IMR-90 (cell line): Measurements from ENCODE around the gene WDR3. TPM values are rescaled to one million over a fixed set of nuclear protein-coding genes. Genes with fewer than 3 reads are reported as not detected.

Source experiments
- ATAC-seq: fragments of 200-7000 bp; cut with Tn5 transposase; 2 replicates; pipeline ENCODE4 v1.9.1; 2020; ENCODE audit warnings: low read depth, mild to moderate bottlenecking, moderate library complexity
- BruUV-seq: library from RNA; stranded (reverse); fragments of 400-500 nt; replicated peaks from 2 replicates; lab custom pipeline; 2021; lab: Mats Ljungman, UMichigan
- CTCF ChIA-PET: fragments of 300-600 bp; formaldehyde crosslinking; extraction: SDS; loops from one replicate; lab custom pipeline; 2021; ENCODE audit warnings: antibody characterized with exemption; lab: Yijun Ruan, JAX
- POLR2A ChIA-PET: fragments of 300-600 bp; sonication (Branson Sonifier 250); formaldehyde crosslinking; loops from one replicate; lab custom pipeline; 2022; ENCODE audit warnings: antibody characterized with exemption; ENCODE audit not compliant: unreplicated experiment; lab: Charles Lee
- DNase-seq: peaks from one replicate; pipeline ENCODE4 v3.0.0; 2013
- H2AFZ ChIP-seq: replicated peaks from 2 replicates; pipeline ENCODE3; 2013; ENCODE audit warnings: low read length, mild to moderate bottlenecking; ENCODE audit not compliant: poor library complexity
- H2AK5ac ChIP-seq: 2 replicates; pipeline ENCODE4 v1.6.1; 2013; ENCODE audit warnings: low read depth, low read length, inconsistent platforms
- H2AK9ac ChIP-seq: replicated peaks from 2 replicates; pipeline ENCODE3; 2013; ENCODE audit warnings: mild to moderate bottlenecking, low read depth, low read length, moderate library complexity; ENCODE audit not compliant: poor library complexity
- H2BK120ac ChIP-seq: 2 replicates; pipeline ENCODE4 v1.6.1; 2013; ENCODE audit warnings: low read depth, low read length, inconsistent platforms
- H2BK15ac ChIP-seq: 3 replicates; pipeline ENCODE4 v1.6.1; 2013; ENCODE audit warnings: low read depth, low read length, inconsistent platforms
- H2BK20ac ChIP-seq: 2 replicates; pipeline ENCODE4 v1.6.1; 2013; ENCODE audit warnings: low read depth, mild to moderate bottlenecking, inconsistent platforms, low read length, moderate library complexity
- H2BK5ac ChIP-seq: 2 replicates; pipeline ENCODE4 v1.6.1; 2013; ENCODE audit warnings: mild to moderate bottlenecking, low read depth, low read length, inconsistent platforms; ENCODE audit not compliant: poor library complexity, severe bottlenecking
- H3K14ac ChIP-seq: replicated peaks from 2 replicates; pipeline ENCODE4 v1.6.1; 2013; ENCODE audit warnings: low read depth, low read length, inconsistent platforms
- H3K18ac ChIP-seq: 2 replicates; pipeline ENCODE4 v1.6.1; 2013; ENCODE audit warnings: low read depth, low read length, control low read depth
- H3K23ac ChIP-seq: 2 replicates; pipeline ENCODE4 v1.6.1; 2013; ENCODE audit warnings: low read depth, low read length, inconsistent platforms
- H3K27ac ChIP-seq: 2 replicates; pipeline ENCODE4 v1.5.1; 2013; ENCODE audit warnings: mild to moderate bottlenecking, control low read depth, low read length; ENCODE audit not compliant: insufficient read depth
- H3K27me3 ChIP-seq: 2 replicates; pipeline ENCODE4 v1.6.1; 2013; ENCODE audit warnings: low read length; ENCODE audit not compliant: control insufficient read depth, insufficient read depth
- H3K36me3 ChIP-seq: 2 replicates; pipeline ENCODE4 v1.6.1; 2013; ENCODE audit warnings: low read length, mixed read lengths; ENCODE audit not compliant: control insufficient read depth, insufficient read depth
- H3K4ac ChIP-seq: 2 replicates; pipeline ENCODE4 v1.6.1; 2013; ENCODE audit warnings: low read depth, low read length, inconsistent platforms
- H3K4me1 ChIP-seq: 2 replicates; pipeline ENCODE4 v1.6.1; 2013; ENCODE audit warnings: low read length, mixed read lengths; ENCODE audit not compliant: control insufficient read depth, insufficient read depth
- H3K4me2 ChIP-seq: 2 replicates; pipeline ENCODE4 v1.6.1; 2013; ENCODE audit warnings: low read depth, mild to moderate bottlenecking, control low read depth, low read length, moderate library complexity
- H3K4me3 ChIP-seq: 2 replicates; pipeline ENCODE4 v1.5.1; 2013; ENCODE audit warnings: low read depth, mild to moderate bottlenecking, control low read depth, low read length, moderate library complexity; ENCODE audit not compliant: insufficient read depth
- H3K56ac ChIP-seq: 2 replicates; pipeline ENCODE4 v1.6.1; 2013; ENCODE audit warnings: low read length, inconsistent platforms; ENCODE audit not compliant: insufficient read depth; ENCODE audit errors: extremely low read depth
- H3K79me1 ChIP-seq, 2 experiments: 2 replicates each; pipeline ENCODE4 v1.6.1; 2013; ENCODE audit warnings: low read length in 2 of 2, inconsistent platforms in 1 of 2, low read depth in 1 of 2
- H3K9ac ChIP-seq: 2 replicates; pipeline ENCODE4 v1.6.1; 2013; ENCODE audit warnings: low read depth, low read length, control low read depth
- H3K9me1 ChIP-seq: 2 replicates; pipeline ENCODE4 v1.6.1; 2013; ENCODE audit warnings: low read length, inconsistent platforms; ENCODE audit not compliant: insufficient read depth
- H3K9me3 ChIP-seq: 2 replicates; pipeline ENCODE4 v1.6.1; 2013; ENCODE audit warnings: low read length; ENCODE audit not compliant: control insufficient read depth, insufficient read depth
- H4K20me1 ChIP-seq: 2 replicates; pipeline ENCODE4 v1.6.1; 2013; ENCODE audit warnings: low read length, inconsistent platforms; ENCODE audit not compliant: insufficient read depth
- H4K5ac ChIP-seq: 2 replicates; pipeline ENCODE4 v1.6.1; 2013; ENCODE audit warnings: mild to moderate bottlenecking, low read depth, low read length, control low read depth
- H4K8ac ChIP-seq, 2 experiments: 2 replicates each; pipeline ENCODE4 v1.6.1; 2013; ENCODE audit warnings: low read depth in 2 of 2, low read length in 2 of 2, control low read depth in 1 of 2, inconsistent platforms in 1 of 2
- H4K91ac ChIP-seq: 2 replicates; pipeline ENCODE4 v1.6.1; 2013; ENCODE audit warnings: low read depth, low read length, inconsistent platforms; ENCODE audit not compliant: insufficient read depth
- MAZ ChIP-seq: IDR thresholded peaks from 2 replicates; pipeline ENCODE4 v1.6.1; 2012; ENCODE audit warnings: low read depth, mild to moderate bottlenecking, low read length, improper control_type of control experiment, moderate library complexity, borderline replicate concordance
- WGBS, 2 experiments: methylation state at CpG; one replicate each; pipeline versions ENCODE4 v1.1.5 to v1.1.7; 2013; ENCODE audit warnings: missing lambda C conversion rate in 2 of 2; ENCODE audit not compliant: insufficient read length in 1 of 2; ENCODE audit errors: extremely low coverage in 2 of 2; 5-methylcytosine and 5-hydroxymethylcytosine counted together
- dilution Hi-C: fragments of 300-500 bp; cut with HindIII; formaldehyde crosslinking; loops from one replicate; pipeline ENCODE4 v1.14.3; 2018; ENCODE audit warnings: low sequenced_read_pairs; ENCODE audit not compliant: unreplicated experiment
- in situ Hi-C: fragments of 300-500 bp; cut with MboI; formaldehyde crosslinking; loops from 3 replicates; pipeline ENCODE4 v1.14.3; 2019; ENCODE audit warnings: low sequenced_read_pairs, inconsistent platforms, mixed read lengths
- intact Hi-C: fragments of 100-400 bp; cut with micrococcal nuclease; formaldehyde crosslinking; loops from 2 replicates; pipeline ENCODE4 v1.10.0; 2022
- polyA plus RNA-seq, 3 experiments: library from polyadenylated mRNA; depleted of rRNA; stranded (reverse); fragments of >200 nt; gene quantifications; 2 replicates each; pipeline ENCODE4 v1.2.3, GENCODE V29; 2012; ENCODE audit warnings: low replicate concordance in 1 of 3
- total RNA-seq: library from RNA; depleted of rRNA; stranded (reverse); fragments of >200 nt; gene quantifications from 2 replicates; pipeline ENCODE4 v1.2.3, GENCODE V29; 2012

WDR3 gene
- total and polyA plus RNA-seq, 2 of the 4 experiments (the other 2 are of a cell fraction), result 16.7 to 88.5 TPM

DNA sequence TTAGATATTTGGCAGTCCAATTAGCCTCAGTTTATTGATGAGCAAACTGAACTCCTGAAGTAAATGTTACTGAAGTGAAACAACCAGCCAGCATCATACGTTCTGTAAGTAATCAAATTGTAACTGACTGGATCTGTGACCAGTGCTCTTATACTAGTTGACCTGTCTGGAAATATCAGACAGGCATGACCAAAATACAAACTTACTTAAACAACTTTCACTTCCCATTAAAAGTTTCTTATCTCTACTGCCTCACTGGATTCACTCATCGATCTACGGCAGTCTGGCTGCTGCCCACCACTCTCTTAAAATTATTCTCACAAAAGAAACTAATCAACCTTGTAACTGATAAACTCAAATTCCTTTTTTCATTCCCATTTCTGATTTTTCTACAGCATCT, 56.4 kb downstream of the WDR3 start:
- H3K4me3 ChIP-seq, result no peak overlapping the region
- H4K5ac ChIP-seq, result no peak overlapping the region
- H4K8ac ChIP-seq, result no peak overlapping the region
- H2BK120ac ChIP-seq, result no peak overlapping the region
- H3K27ac ChIP-seq, result no peak overlapping the region
- no peak overlapping the region for H2AK9ac ChIP-seq
- no peaks in the 10 kb centered on the region for H3K4me1 ChIP-seq
- no peaks in the 10 kb centered on the region for H3K36me3 ChIP-seq
- H3K9ac ChIP-seq, result no peak overlapping the region
- H3K56ac ChIP-seq, result no peak overlapping the region
- H3K23ac ChIP-seq, result no peak overlapping the region
- ATAC-seq, result no peak
- CTCF ChIA-PET, result no interaction called here
- no peak for TF ChIP-seq MAZ
- DNase-seq, result no peak
- H3K4ac ChIP-seq, result no peak overlapping the region
- POLR2A ChIA-PET, result no interaction called here
- H3K9me1 ChIP-seq, result no peaks in the 10 kb centered on the region
- H3K79me1 ChIP-seq, result no peaks in the 10 kb centered on the region
- intact Hi-C loops, result no loop called here
- BruUV-seq, result no TSS peak
- H2AFZ ChIP-seq, result no peak overlapping the region
- no peaks in the 10 kb centered on the region for H3K9me3 ChIP-seq
- H4K20me1 ChIP-seq, result no peaks in the 10 kb centered on the region
- no peak overlapping the region for H2AK5ac ChIP-seq
- H3K14ac ChIP-seq, result no peak overlapping the region
- no peak overlapping the region for H4K91ac ChIP-seq
- H2BK5ac ChIP-seq, result no peak overlapping the region
- 71% methylated on average over 3 of the region's 3 CpGs; no CpG with 5 or more reads in 1 of the 2 experiments for WGBS, 2 experiments
- dilution Hi-C loops, result no loop called here
- H3K4me2 ChIP-seq, result no peak overlapping the region
- no peak overlapping the region for H2BK15ac ChIP-seq
- peaks cover 3% of the 10 kb centered on the region for H3K27me3 ChIP-seq
- in situ Hi-C loops, result no loop called here
- H2BK20ac ChIP-seq, result no peak overlapping the region
- no peak overlapping the region for H3K18ac ChIP-seq
